Measurements from ENCODE around the gene MTHFSD.

DNA sequence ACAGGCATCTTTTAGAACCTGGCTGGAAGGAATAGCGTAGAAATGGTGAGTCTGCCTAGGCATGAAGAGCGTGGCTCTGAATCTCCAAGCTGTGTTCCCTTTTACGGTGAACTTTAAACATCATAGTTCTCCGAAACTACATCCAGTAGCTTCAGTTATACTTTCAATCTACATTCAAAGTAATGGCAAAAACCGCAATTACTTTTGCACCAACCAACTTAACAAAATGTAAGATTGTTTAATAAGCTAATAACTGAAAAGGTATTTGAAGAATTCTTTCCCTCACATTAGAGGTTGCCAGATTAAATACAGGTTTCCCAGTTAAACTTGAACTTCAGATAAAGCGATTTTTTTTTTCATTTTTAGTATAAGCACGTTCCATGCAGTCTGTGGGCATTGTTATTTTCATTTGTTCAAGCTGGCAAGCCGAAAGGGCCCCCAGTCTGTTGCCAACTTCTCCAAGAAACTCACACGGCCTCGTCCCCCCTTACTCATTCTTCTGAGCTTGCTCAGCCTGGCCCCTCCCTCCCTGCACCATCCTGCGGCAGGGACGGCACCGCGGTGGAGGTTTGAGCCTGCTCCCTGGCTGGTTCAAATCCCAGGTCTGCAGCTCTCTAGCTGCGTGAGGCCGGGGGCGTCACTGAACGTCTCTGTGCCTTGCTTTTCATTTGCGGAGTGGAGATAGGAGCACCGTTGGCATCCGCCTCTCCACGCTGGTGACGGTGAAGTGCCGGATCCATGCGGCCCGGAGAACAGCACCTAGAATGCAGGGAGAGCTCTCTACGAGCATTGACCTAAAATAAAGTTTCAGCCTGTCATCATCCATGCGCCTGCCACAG, 3.5 kb upstream of the MTHFSD start:
- TF ChIP-seq POLR2A (IDR thresholded peaks at IDR 0.05): no peak
- TF ChIP-seq, protein P1, sequence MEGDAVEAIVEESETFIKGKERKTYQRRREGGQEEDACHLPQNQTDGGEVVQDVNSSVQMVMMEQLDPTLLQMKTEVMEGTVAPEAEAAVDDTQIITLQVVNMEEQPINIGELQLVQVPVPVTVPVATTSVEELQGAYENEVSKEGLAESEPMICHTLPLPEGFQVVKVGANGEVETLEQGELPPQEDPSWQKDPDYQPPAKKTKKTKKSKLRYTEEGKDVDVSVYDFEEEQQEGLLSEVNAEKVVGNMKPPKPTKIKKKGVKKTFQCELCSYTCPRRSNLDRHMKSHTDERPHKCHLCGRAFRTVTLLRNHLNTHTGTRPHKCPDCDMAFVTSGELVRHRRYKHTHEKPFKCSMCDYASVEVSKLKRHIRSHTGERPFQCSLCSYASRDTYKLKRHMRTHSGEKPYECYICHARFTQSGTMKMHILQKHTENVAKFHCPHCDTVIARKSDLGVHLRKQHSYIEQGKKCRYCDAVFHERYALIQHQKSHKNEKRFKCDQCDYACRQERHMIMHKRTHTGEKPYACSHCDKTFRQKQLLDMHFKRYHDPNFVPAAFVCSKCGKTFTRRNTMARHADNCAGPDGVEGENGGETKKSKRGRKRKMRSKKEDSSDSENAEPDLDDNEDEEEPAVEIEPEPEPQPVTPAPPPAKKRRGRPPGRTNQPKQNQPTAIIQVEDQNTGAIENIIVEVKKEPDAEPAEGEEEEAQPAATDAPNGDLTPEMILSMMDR (IDR thresholded peaks at IDR 0.05): no peak

All from right lobe of liver (tissue), 4 donors.